K562 (cell line): ENCODE measurements around the gene UMAD1. TPM values are rescaled to one million over a fixed set of nuclear protein-coding genes. Genes with fewer than 3 reads are reported as not detected.

Experiments
- ATAC-seq: fragments of 200-7000 bp; cut with Tn5 transposase; 3 replicates; pipeline ENCODE4 v1.9.1; 2020; ENCODE audit warnings: moderate library complexity
- BruUV-seq: library from RNA; stranded (reverse); fragments of 400-500 nt; replicated peaks from 2 replicates; lab custom pipeline; 2021; lab: Mats Ljungman, UMichigan
- CTCF ChIA-PET: fragments of 300-600 bp; formaldehyde crosslinking; extraction: SDS; loops from one replicate; lab custom pipeline; 2021; ENCODE audit warnings: low intra/inter-chr PET ratio; lab: Yijun Ruan, JAX
- POLR2A ChIA-PET: fragments of 300-600, 350-650 bp; sonication (Branson Sonifier 250); formaldehyde crosslinking; extraction: SDS; loops from one replicate; lab custom pipeline; 2021; ENCODE audit warnings: antibody characterized with exemption, inconsistent platforms; lab: Yijun Ruan, JAX
- DNase-seq, 4 experiments: peaks; one replicate each; pipeline versions ENCODE4 v3.0.0 to v3.0.0-alpha.2; 2011 to 2018; ENCODE audit warnings: low spot score in 3 of 4, mixed read lengths in 3 of 4; ENCODE audit errors: extremely low read depth in 1 of 4
- FAIRE-seq: peaks from 2 replicates; lab custom pipeline; 2011; peaks lifted over from hg19 to GRCh38; lab: Jason Lieb, UNC
- H2AFZ ChIP-seq: 2 replicates; pipeline ENCODE4 v1.6.0; 2011; ENCODE audit warnings: low read depth, low read length, control low read depth, inconsistent platforms
- H3K27ac ChIP-seq: fragments of 200-600 bp; 3 replicates; pipeline ENCODE4 v1.8.0; 2011; ENCODE audit warnings: low read depth, mild to moderate bottlenecking, control low read depth, inconsistent platforms, low read length, moderate library complexity, mixed read lengths; ENCODE audit errors: extremely low read depth
- H3K27me3 ChIP-seq, 2 experiments: fragments of 300-600 bp in 1 of 2; 2 replicates in 1 of 2; 3 replicates in 1 of 2; pipeline versions ENCODE4 v1.6.0 to v1.8.0; 2011; ENCODE audit warnings: inconsistent platforms in 2 of 2, low read length in 2 of 2, mild to moderate bottlenecking in 1 of 2, mixed read lengths in 1 of 2, moderate library complexity in 1 of 2; ENCODE audit not compliant: control insufficient read depth in 2 of 2, insufficient read depth in 2 of 2
- H3K36me3 ChIP-seq: fragments of 300-600 bp; 3 replicates; pipeline ENCODE4 v1.8.0; 2011; ENCODE audit warnings: mild to moderate bottlenecking, low read length, inconsistent platforms; ENCODE audit not compliant: control insufficient read depth, insufficient read depth
- H3K4me1 ChIP-seq, 2 experiments: fragments of 200-600 bp in 1 of 2; replicated peaks in 1 of 2; 2 replicates in 1 of 2; 3 replicates in 1 of 2; pipeline versions ENCODE4 v1.5.1 to v1.8.0; 2011; ENCODE audit warnings: inconsistent platforms in 2 of 2, low read length in 2 of 2, mild to moderate bottlenecking in 1 of 2, mixed read lengths in 1 of 2, moderate library complexity in 1 of 2; ENCODE audit not compliant: control insufficient read depth in 2 of 2, insufficient read depth in 2 of 2
- H3K4me2 ChIP-seq: 2 replicates; pipeline ENCODE4 v1.6.1; 2011; ENCODE audit warnings: low read length, control low read depth, inconsistent platforms, mixed read lengths; ENCODE audit not compliant: insufficient read depth
- H3K4me3 ChIP-seq: fragments of 200-600 bp; sonication (generic), shearing (Covaris generic); 2 replicates; pipeline ENCODE4 v1.5.1; 2016; ENCODE audit warnings: control low read depth, inconsistent platforms
- H3K79me2 ChIP-seq: fragments of 200-600 bp; 3 replicates; pipeline ENCODE4 v1.8.0; 2011; ENCODE audit warnings: low read length, inconsistent platforms; ENCODE audit not compliant: control insufficient read depth, insufficient read depth
- H3K9ac ChIP-seq, 2 experiments: 2 replicates each; pipeline versions ENCODE4 v1.6.0 to v1.6.1; 2011; ENCODE audit warnings: low read depth in 2 of 2, low read length in 2 of 2, control low read depth in 1 of 2, inconsistent platforms in 1 of 2, mild to moderate bottlenecking in 1 of 2, mixed read lengths in 1 of 2; ENCODE audit not compliant: insufficient read depth in 1 of 2
- H3K9me1 ChIP-seq: one replicate; pipeline ENCODE4 v1.6.0; 2011; ENCODE audit warnings: inconsistent platforms, mild to moderate bottlenecking, low read length, moderate library complexity; ENCODE audit not compliant: control insufficient read depth, insufficient read depth
- H3K9me3 ChIP-seq: replicated peaks from 2 replicates; pipeline ENCODE4 v1.5.1; 2011; ENCODE audit warnings: low read depth, low read length, inconsistent platforms; ENCODE audit not compliant: control insufficient read depth, insufficient read depth
- H4K20me1 ChIP-seq: replicated peaks from 2 replicates; pipeline ENCODE4 v1.6.1; 2011; ENCODE audit warnings: low read length, inconsistent platforms, mixed read lengths; ENCODE audit not compliant: control insufficient read depth, insufficient read depth
- ARNT ChIP-seq, 2 experiments: fragments of 450-650 bp; IDR thresholded peaks; 2 replicates each; pipeline ENCODE4 v1.6.1; 2016; ENCODE audit warnings: mild to moderate bottlenecking in 1 of 2
- CAMTA2 ChIP-seq: fragments of 250-450 bp; sonication (Bioruptor Pico); conservative IDR thresholded peaks from 2 replicates; pipeline ENCODE4 v1.5.1; 2022
- CREB3 ChIP-seq: fragments of 450-650 bp; conservative IDR thresholded peaks from 2 replicates; pipeline ENCODE4 v1.6.1; 2016; ENCODE audit warnings: missing genetic modification characterization, low read depth, mild to moderate bottlenecking, missing compliant biosample characterization, moderate library complexity
- CSDE1 ChIP-seq, 2 experiments: fragments of 450-650 bp; IDR thresholded peaks; 2 replicates each; pipeline ENCODE4 v1.6.1; 2016; ENCODE audit warnings: mild to moderate bottlenecking in 1 of 2
- ETV5 ChIP-seq: sonication (generic); formaldehyde crosslinking; IDR thresholded peaks from 2 replicates; pipeline ENCODE4 v1.4.0; 2020; ENCODE audit warnings: low read depth, mild to moderate bottlenecking, missing genetic modification reagents
- KAT2B ChIP-seq: IDR thresholded peaks from one replicate; pipeline ENCODE4 v1.6.1; 2012; ENCODE audit warnings: low read depth, mild to moderate bottlenecking, control low read depth, inconsistent platforms, low read length, moderate library complexity
- NELFE ChIP-seq: IDR thresholded peaks from 2 replicates; pipeline ENCODE4 v1.6.1; 2011; ENCODE audit warnings: mild to moderate bottlenecking; ENCODE audit not compliant: insufficient read depth, insufficient read length
- NR4A1 ChIP-seq, 2 experiments: fragments of 250-450 bp in 1 of 2; fragments of 450-650 bp in 1 of 2; sonication (Bioruptor Pico) in 1 of 2; IDR thresholded peaks; 2 replicates each; pipeline versions ENCODE4 v1.4.0 to v1.6.1; 2016 to 2020; ENCODE audit warnings: mild to moderate bottlenecking in 2 of 2, missing compliant biosample characterization in 1 of 2, missing genetic modification characterization in 1 of 2, moderate library complexity in 1 of 2
- PTTG1 ChIP-seq: fragments of 450-650 bp; IDR thresholded peaks from 2 replicates; pipeline ENCODE4 v1.6.1; 2016; ENCODE audit warnings: low read depth, mild to moderate bottlenecking, missing genetic modification characterization, missing compliant biosample characterization
- TAF9B ChIP-seq: fragments of 450-650 bp; IDR thresholded peaks from 2 replicates; pipeline ENCODE4 v1.6.1; 2018; ENCODE audit warnings: mild to moderate bottlenecking; ENCODE audit not compliant: partially characterized antibody
- TBP ChIP-seq: optimal IDR thresholded peaks from 2 replicates; pipeline ENCODE3; 2011; ENCODE audit warnings: low read depth, low read length, improper control_type of control experiment
- THAP7 ChIP-seq: fragments of 250-450 bp; sonication (Bioruptor Pico); IDR thresholded peaks from 2 replicates; pipeline ENCODE4 v1.5.0; 2021
- ZBTB7A ChIP-seq: IDR thresholded peaks from 2 replicates; pipeline ENCODE4 v1.6.1; 2011; ENCODE audit warnings: low read depth, mild to moderate bottlenecking, low read length, moderate library complexity, borderline replicate concordance; ENCODE audit not compliant: control insufficient read depth
- WGBS: fragments of 100-300 bp; shearing (Covaris generic); methylation state at CpG from one replicate; pipeline ENCODE4 v1.1.6; 2016; ENCODE audit warnings: low coverage, mixed read lengths; ENCODE audit not compliant: insufficient coverage; ENCODE audit errors: missing lambda C conversion rate; 5-methylcytosine and 5-hydroxymethylcytosine counted together
- in situ Hi-C: fragments of 300-500 bp; cut with MboI; formaldehyde crosslinking; loops from 4 replicates; pipeline ENCODE4 v1.15.0; 2018; ENCODE audit warnings: inconsistent platforms, mixed read lengths
- intact Hi-C: fragments of 100-400 bp; cut with micrococcal nuclease; formaldehyde crosslinking; loops from 2 replicates; pipeline ENCODE4 v1.14.2; 2022
- polyA plus RNA-seq, 8 experiments: library from polyadenylated mRNA; depleted of rRNA in 4 of 8; stranded (reverse) in 5 of 8; unstranded in 3 of 8; fragments of >200 nt; fragmentation: Nextera tagmentation in 2 of 8; fragmentation: Illumina TruSeq in 1 of 8; extraction: Ambion mirVana in 2 of 8; extraction: Trizol in 1 of 8; gene quantifications; 2 replicates each; pipeline versions ENCODE4 v1.2.1 to v1.2.3, GENCODE V29; 2011 to 2014; ENCODE audit warnings: inconsistent platforms in 1 of 8, missing spikeins in 1 of 8
- total RNA-seq, 7 experiments: library from RNA; depleted of rRNA in 6 of 7; stranded (reverse); fragments of >200 nt in 6 of 7; fragmentation: Illumina TruSeq in 2 of 7; extraction: Trizol in 2 of 7; gene quantifications; 2 replicates each; pipeline versions ENCODE4 v1.2.1 to v1.2.3, GENCODE V29; 2011 to 2021; ENCODE audit warnings: low replicate concordance in 1 of 7

UMAD1 gene
- total and polyA plus RNA-seq, 9 of the 15 experiments (the other 6 are each of a cell fraction or from before 2014, with no cell fraction given), result 9.0 to 26.7 (median 13.3) TPM

GRCh38 chr7:7916064-7916463 is 275.5 kb downstream of the UMAD1 start:
- no peak for FAIRE-seq
- no peak overlapping the region for H3K4me3 ChIP-seq
- DNase-seq, result no peak
- H3K4me1 ChIP-seq, result no peaks in the 10 kb centered on the region
- H3K27me3 ChIP-seq, result no peaks in the 10 kb centered on the region; a peak in 2 of 5 replicates
- H3K36me3 ChIP-seq, result no peaks in the 10 kb centered on the region
- ChIA-PET POLR2A (interaction anchor here (0.6 kb wide), 1 partner anchor 66 kb away, joined by 3 read pairs; no protein-coding TSS in a partner anchor), CTCF (no interaction called here)
- 10% methylated on average over 1 of the region's 1 CpG for WGBS
- no peak for ATAC-seq
- no peak overlapping the region for H3K4me2 ChIP-seq
- H4K20me1 ChIP-seq, result no peaks in the 10 kb centered on the region
- no peaks in the 10 kb centered on the region for H3K9me1 ChIP-seq
- TF ChIP-seq PTTG1, result no peak
- no peak for TF ChIP-seq TAF9B
- no peak for TF ChIP-seq CREB3 (tag)
- TF ChIP-seq CSDE1 (IDR thresholded peaks at IDR 0.05), result no peak
- TF ChIP-seq THAP7 (CRISPR knock-in tag), result no peak
- TF ChIP-seq CAMTA2 (CRISPR knock-in tag), result no peak
- no peak for TF ChIP-seq NELFE
- no peak for TF ChIP-seq ETV5 (CRISPR knock-in tag)
- no peak for TF ChIP-seq KAT2B
- TF ChIP-seq TBP, result no peak
- no peak for TF ChIP-seq ZBTB7A
- no peak for TF ChIP-seq ARNT (IDR thresholded peaks at IDR 0.05)
- TF ChIP-seq NR4A1 (CRISPR knock-in tag; IDR thresholded peaks at IDR 0.05), result no peak
- no peak for TF ChIP-seq NR4A1 (tag; IDR thresholded peaks at IDR 0.05)
- H3K9me3 ChIP-seq, result no peaks in the 10 kb centered on the region
- no peak overlapping the region for H3K9ac ChIP-seq
- H3K79me2 ChIP-seq, result no peaks in the 10 kb centered on the region
- intact Hi-C loops (no loop called here), in situ Hi-C loops (no loop called here)
- BruUV-seq, result no TSS peak
- no peak overlapping the region for H3K27ac ChIP-seq
- H2AFZ ChIP-seq, result no peak overlapping the region
